Stimulated activated CD4-positive, alpha-beta T cell treated with anti-CD3 and anti-CD28 coated beads, Interleukin-1b, Interleukin-23, amount 100 ng/mL, for 24 hours (primary cell): ENCODE results near the gene RSRC1.
"Not testable (repeated sequence)": the region's sequence is repeated elsewhere in the genome, so short reads cannot be mapped to it uniquely, and the experiment has no call there.

Experiments
- DNase-seq, 4 experiments: peaks; one replicate each; pipeline ENCODE4 v3.0.0-alpha.2; 2020; ENCODE audit warnings: low read depth in 4 of 4, low spot score in 1 of 4

The RSRC1 gene

DNA sequence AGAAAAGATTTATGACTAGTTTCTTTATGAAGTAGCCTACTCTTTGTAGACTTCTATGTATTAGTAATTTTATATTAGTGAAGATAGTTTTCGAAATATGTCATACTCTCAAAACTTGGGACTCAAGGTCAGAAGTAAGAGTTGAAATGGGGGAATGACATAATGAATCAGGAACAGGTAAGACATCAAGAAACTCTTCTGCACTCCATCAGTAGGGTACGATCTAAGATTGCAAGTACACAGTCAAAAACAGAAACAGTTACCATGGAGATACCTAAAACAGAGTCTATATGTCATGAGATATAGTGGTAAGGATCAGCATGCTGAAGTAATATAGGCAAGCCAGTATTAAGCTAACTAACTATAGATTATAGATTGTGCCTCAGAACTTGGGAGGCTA is 274.1 kb downstream of the RSRC1 start:
- DNase-seq, result no peak

DNA sequence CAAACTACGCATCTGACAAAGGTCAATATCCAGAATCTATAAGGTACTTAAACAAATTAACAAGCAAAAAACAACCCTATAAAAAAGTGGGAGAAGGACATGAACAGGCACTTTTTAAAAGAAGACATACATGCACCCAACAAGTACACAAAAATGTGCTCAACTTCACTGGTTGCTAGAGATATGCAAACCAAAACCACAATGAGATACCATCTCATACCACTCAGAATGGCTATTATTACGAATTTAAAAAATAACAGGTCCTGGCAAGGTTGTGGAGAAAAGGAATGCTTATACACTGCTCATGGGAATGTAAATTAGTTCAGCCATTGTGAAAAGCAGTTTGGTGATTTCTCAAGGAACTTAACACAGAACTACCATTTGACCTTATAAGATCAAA is 285.5 kb downstream of the RSRC1 start:
- no peak for DNase-seq

DNA sequence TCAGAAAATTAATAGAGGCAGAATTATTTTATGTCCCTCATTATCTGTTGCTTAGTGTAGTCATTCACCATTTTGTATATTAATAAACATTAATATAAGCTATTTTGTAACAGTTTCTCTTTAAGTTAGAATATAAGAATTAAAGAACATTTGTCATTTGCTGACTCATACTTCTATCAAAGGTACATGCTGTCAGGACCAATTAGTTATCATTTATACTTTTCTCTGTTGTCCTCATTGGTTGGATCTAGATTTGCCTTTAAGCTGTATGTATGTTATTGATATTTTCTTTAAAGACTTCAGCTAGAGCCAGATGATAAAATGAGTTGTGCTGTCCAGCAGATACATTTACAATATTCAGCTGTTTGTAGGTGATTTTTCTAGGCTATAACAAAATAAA is 292.7 kb downstream of the RSRC1 start:
- no peak for DNase-seq

DNA sequence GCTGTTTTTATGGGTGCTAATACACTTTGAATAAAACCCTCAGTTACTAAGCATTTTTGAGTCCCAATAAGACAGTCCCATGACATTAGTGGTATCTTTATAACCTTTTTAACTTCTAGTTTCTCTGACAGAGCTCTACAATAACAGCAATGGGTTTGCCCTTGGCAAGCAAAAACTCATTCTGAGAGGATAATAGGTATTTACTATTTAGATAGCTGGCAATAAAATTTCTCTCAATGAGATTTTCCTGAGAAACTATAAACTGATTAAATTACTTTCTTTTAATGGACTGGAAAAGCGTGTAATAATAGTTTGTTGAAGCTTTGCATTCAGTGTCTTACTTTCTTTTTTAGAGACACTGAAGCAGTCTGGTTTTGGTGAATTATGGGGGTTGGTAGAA is 293.1 kb downstream of the RSRC1 start:
- DNase-seq, result no peak

DNA sequence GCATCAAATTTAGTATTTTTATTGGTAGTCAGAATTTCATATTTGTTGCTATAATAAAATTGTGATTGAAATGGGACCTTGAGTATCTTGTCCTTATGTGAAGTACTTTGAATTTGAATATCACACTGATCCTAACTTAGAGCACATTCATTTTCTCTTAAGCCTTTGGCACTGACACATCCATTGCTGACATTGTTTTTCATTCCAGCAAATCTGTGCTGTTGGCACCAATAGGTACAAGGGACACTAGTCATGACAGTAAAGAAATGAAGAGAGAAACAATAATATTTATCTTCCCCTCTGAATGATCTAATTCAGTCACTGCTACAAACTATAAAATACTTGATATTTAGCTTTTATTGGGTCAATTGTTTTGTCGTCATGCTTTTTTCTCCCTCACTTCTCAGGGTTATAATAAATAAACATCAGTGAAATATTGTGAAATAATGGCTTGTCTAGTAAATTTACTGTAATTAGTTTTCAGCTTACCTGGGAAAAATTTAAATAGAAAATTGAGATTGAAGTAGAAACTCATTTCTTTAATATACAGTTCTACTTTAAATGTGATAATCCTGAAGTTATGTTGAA is 294.3 kb downstream of the RSRC1 start:
- no peak for DNase-seq

DNA sequence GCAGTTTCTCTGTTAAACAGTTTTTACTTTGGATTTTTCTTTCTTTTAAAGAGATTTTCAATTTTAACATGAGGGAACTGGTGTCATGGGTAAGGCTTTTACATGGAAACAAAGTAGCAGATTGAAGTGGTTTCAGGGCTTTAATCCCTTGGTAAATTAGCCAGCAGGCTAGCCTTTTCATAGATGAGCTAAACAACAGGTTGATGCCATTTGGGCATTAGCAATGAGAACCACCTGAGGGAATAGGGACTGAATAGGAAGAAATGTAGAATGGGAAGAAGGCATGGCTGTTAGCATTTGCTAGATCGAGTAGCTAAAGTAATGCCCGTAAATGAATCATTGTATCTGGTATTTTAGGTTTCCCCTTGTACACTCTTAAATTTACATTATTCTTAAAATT is 295.6 kb downstream of the RSRC1 start:
- DNase-seq, result no peak

DNA sequence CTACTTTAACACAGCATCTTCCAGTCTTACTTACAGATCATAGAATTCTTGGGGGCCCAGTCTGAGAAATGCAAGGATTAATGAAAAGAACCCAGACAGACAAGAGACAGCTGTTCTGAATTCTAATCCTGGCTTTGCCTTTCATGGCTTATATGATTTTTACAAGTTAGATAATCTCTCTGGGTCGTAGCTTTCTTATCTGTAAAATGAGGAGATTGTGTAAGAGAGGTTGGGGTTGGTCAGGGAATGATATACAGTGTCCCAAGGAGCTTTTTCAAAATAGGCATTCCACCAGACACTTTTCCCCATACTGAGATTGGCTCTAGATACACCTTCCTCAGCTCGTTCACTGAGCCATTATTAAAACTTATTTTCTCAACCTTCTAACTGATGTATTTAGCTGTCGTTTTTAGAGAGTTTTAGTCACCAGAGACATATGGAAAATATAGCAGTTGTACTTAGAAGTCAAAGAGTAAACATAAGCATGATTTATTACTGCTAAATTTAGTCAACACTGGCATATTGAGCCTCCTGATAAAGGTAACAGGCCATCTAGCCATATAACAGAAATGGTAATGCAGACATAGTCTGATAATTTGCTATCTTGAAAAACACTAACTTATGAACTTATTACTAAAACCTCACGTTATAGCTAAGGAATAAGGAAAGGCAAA is 298.1 kb downstream of the RSRC1 start:
- no peak for DNase-seq

DNA sequence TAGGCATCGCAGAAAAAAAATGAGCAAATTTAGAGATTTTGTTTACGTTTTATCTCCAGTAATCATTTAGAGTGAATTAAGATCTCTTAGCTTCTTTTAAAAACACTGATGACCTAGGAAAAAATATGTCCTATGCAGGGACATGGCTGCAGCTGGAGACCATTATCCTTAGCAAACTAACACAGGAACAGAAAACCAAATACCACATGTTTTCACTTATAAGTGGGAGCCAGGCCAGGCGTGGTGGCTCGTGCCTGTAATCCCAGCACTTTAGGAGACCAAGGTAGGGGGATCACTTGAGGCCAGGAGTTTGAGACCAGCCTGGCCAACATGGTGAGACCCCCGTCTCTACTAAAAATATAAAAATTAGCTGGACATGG is 298.6 kb downstream of the RSRC1 start:
- DNase-seq, result not testable (repeated sequence)

DNA sequence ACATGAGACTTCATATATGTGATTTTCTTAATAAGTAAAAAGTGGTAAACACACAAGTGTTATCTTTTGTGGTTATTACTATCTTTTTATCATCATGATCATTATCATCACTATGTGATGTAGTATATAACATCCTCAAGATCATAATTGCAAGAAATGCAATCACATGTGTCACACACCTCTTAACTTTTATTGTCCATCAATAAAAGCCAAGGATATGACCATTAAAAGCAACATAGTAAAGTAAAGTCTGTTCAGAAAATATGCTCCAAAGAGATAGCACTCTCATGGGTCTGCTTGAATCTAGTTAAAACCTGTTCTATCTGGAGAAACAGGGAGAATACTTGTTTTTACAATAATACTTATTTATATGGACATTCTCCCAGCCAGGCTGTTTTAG is 308.1 kb downstream of the RSRC1 start:
- DNase-seq, result no peak

DNA sequence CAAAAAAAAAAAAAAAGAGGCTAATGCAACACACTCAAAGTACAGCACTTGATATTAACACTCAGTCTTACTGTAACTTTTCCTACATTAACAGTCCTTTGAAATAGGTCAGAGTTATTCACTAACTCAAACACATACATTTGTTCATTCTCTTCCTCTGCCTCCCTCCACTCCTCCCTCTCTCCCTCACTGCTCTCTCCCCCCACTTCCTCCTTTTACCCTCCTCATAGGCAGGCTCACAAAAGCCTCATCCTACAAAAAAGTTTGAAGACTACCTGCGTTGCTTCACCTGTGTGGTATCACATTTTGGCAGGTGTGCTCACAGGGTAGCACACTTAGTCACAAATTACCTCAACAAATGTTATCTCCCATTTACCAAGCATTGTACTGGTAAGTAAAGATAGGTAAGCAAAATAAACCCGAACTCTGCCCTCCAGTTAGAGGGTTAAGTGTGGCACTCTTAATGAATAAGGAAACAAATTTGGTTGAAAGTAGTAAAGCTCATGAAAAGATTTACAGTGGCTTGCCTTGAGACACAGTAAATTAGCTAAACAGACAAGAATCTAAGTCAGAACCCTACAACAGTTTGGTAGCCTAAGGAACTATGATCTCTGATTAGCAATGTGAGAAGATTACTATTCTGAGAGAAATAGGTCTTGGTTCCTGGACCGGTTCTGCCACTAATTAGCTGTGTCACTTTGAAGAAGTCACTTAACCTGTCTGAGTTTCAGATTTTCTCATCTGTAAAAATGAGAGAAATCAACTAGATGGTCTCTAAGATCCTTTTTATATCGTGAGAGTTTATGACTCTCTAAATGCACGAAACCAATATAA is 310.1 kb downstream of the RSRC1 start:
- no peak for DNase-seq

DNA sequence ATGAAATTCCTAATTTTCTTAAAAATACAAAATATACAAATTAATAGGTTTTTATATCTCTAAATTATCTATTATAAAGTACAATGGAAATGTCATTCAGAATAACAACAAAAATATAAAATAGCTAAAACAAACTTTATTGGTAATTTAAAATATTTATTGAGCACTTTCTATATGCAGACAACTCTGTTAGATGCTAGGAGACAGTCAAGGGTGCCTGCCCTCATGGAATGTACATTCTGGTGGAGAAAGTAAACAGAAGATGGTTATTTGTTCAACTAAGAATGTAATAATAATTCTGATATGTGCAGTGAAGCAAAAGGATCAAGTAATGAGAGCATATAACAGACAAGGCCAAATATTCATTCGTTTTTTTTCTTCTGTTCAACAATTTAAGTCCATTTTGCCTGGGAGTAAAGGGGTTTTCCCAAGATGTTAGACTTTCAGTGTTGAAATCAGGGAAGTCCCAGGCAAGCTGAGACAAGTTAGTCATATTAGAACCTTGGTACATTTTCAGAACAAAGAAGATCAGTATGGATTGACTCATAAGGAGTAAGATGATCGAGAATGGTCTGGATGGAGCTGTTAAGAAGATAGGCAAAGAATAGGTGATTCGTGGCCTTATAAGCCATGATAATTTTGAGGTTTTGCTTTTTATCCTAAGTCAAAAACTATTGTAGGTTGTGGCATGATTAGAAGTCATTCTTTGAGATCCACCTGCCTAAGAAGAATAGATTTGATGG is 310.9 kb downstream of the RSRC1 start:
- no peak for DNase-seq

DNA sequence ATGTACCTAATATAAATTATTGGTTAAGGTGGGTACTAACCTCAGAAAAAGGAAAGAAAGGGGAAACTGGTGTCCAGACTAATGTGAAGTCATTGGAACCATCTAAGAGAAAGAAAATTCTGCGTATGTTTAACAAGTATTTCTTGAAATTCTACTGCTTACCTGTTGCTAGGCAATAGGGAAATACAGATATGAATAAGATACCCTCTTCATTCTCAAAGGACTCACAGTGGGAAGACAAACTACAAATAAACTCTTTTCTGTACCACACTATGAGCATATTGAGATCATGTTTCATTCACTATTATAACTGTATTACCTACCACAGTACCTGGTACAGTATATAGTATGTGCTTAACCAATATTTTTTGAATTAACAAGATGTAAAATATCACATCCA is 320.6 kb downstream of the RSRC1 start:
- no peak for DNase-seq

DNA sequence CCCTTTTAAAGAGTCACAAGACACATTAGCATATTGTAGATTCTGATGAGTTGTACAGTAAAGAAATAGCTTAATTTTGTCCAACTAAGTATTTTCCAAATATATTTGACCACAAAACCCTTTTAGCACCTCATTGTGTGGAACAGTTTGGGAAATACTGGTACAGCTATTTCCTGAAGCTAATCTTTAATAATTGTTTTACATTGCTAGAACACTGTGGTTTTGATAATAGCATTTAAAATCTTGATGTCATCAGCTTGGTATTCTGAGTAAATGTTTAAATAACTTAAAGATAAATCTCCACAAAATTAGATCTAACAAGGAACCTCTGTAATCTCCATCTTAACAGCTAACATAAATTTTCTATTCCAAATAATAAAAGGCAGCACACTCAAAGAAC is 321.1 kb downstream of the RSRC1 start:
- no peak for DNase-seq

DNA sequence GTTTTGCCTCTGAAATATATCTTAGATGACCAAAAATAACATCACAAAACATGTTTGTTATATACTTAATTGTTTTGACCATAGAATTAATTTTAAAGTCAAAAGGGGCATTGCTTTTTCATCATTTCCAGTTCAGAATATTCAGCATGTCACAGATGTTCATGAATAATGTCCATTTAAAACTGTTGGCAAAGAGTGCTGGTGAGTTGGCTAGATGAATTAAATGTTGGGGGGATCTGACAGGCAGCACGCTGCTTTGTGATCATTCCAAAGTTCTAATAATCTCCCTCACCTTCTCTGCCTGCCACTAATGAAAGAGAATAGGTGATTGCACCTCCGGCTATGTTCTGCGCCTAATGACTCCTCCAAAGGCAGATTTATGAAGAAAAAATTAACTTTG is 321.9 kb downstream of the RSRC1 start:
- DNase-seq, result no peak

DNA sequence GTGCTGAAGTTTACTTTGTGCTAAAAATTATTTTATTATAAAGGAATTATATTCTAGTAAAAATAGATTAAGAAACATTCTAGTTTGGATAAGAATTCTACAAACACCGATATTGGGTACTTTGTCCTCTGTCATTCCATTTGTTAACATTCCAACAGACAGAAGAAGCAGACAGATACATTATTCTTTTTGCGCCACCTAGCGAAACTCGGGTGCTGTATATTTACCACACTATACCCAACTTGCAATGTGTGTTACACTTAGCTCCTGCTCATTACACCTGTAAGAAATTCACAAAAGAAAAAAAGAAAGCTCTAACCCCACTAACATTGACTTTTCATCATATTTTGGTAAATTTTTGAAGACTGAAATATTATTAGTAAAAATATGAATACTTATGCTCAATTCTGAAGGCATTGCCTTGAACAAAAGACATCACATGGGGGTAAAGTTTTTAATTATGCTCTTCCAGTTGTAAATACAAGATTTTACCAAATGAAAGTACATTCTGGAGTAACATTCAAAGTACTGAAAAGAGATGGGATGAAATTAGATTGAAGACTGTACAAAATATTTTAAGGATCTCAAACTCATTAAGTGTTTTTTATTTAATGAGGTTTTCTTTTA is 324.6 kb downstream of the RSRC1 start:
- peak in 2 of 4 experiments; percentile 3 to 13 for DNase-seq

DNA sequence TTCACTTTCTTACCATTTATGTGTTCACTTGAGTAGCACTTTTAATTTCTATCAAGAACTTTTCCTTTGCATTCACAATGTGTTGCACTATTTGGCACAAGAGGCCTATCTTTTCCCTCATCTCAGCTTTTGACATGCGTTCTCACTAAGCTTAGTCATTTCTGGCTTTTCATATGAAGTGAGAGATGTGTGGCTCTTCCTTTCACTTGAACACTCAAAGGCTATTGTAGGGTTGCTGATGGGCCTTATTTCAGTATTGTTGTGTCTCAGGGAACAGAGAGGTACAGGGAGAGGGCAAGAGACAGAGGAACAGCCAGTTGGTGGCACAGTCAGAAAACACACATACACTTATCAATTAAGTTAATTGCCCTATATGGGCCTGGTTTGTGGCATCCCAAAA is 333.7 kb downstream of the RSRC1 start:
- DNase-seq, result no peak

DNA sequence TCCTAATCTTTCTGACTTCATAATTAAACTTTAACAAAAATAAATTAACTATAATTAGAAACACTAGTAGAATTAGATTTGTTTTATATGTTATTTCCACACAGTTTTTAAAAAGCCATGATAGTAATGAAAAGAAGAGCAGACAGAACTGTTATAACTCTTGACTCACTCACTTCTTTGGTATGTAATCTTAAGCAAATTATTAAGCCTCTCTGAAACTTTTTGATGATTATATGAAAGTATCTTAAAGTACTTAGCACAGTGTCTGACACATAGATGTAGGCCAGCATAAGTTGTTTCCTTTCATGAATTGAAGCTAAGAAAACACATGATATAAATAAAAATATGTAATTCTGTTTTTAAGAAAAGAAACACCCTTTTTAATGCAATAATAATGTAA is 337.5 kb downstream of the RSRC1 start:
- no peak for DNase-seq

DNA sequence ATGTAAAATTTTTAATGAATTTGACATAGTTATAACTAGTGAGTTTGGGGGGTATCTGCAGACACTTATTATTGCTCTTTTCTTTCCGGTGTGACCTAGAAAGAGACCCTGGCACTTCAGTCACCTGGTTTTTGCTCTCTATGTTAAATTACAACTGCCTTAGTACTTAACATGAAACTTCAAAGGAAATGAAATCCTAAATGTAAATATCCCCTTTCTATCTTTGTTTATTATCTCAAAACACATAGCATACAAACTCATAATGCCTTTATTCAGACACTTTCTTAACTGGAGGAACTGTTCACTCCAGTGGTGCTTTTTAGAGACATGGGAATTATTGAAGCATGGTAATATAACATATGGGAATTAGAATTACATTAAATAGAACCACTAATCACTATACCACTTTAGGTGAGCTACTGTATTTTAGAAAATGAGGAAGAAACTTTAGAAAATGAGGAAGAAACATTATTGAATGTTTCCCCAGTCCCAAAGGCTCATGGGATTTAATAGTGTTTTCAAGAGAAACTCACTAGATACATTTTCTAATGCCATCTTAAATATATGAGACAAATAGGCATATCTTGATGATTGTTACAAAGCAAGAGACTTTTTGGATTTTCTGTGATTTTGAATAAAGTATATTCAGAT is 341.6 kb downstream of the RSRC1 start:
- no peak for DNase-seq

DNA sequence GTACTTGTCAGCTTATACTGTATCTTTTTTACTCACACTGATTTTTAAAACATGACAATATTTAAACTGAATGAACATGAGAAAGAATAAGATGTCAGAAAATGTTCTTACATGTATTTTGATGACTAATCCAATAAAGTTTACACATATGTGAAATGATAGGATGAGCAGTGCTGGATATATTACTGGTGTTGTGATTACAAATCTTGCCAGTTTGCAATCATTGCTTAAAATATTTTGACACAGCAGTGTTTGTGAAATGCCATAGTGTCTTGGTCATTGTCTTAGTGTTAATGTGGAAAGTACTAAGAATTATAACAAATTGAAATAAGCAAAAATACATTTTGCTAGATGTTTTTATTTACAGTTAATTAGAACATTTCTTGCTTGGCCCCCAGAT is 342.4 kb downstream of the RSRC1 start:
- no peak for DNase-seq

DNA sequence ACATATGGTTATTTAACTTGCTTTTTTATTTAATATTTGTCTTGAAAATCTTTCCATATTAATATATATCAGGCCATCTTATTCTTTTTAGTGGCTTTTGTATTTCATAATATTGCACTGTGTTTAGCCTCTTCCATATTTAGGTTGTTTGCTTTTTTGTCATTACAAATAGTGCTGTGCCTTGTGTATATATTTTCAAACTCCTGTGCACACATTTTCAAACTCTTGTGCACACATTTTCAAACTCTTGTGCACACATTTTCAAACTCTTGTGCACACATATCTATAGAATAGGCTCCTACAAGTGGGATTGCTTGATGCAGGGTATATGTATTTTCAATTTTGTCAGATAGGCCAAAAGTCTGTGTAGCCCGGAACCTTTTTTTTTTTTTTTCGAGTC is 343.1 kb downstream of the RSRC1 start:
- no peak for DNase-seq

DNA sequence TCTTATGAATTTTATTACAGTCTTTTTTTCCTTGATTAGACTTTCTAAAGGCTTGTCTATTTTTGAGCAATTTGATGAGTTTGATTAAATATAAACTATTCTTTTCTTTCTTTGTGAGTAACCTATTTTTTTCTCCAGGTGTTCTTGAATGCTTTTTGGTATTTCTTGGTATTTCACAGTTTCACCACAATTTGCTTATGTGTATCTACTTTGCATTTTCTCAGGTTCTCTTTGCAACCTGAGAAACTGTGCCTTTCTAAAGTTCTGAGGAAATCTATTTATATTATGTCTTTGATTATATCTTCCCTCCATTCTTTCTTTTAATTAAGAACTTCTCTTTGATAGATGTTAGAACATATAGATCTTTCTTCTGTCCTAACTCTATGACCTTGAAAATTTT is 344.0 kb downstream of the RSRC1 start:
- no peak for DNase-seq
